Memory B cell (primary cell): ENCODE results near the gene OR7G1.

Experiments used
- ATAC-seq: fragments of 150-1000 bp; cut with Tn5 transposase; 2 replicates; pipeline ENCODE4 v1.10.0; 2021; ENCODE audit warnings: low read depth, mild to moderate bottlenecking, moderate library complexity
- DNase-seq, 2 donors: peaks; one replicate each; pipeline ENCODE4 v3.0.0; 2022; ENCODE audit warnings: low spot score in 2 of 2
- H3K27ac Mint-ChIP-seq: one replicate; pipeline ENCODE4 v1.8.0; 2022; ENCODE audit warnings: mild to moderate bottlenecking, moderate library complexity, mixed read lengths
- H3K27me3 Mint-ChIP-seq: one replicate; pipeline ENCODE4 v1.8.0; 2022; ENCODE audit warnings: mixed read lengths
- H3K36me3 Mint-ChIP-seq: one replicate; pipeline ENCODE4 v1.8.0; 2022; ENCODE audit warnings: mild to moderate bottlenecking, mixed read lengths
- H3K4me1 Mint-ChIP-seq: one replicate; pipeline ENCODE4 v1.8.0; 2022; ENCODE audit warnings: mixed read lengths
- H3K4me3 Mint-ChIP-seq: one replicate; pipeline ENCODE4 v1.8.0; 2022; ENCODE audit warnings: mild to moderate bottlenecking, moderate library complexity, mixed read lengths
- H3K9me3 Mint-ChIP-seq: one replicate; pipeline ENCODE4 v1.8.0; 2022; ENCODE audit warnings: mixed read lengths

The OR7G1 gene, protein sequence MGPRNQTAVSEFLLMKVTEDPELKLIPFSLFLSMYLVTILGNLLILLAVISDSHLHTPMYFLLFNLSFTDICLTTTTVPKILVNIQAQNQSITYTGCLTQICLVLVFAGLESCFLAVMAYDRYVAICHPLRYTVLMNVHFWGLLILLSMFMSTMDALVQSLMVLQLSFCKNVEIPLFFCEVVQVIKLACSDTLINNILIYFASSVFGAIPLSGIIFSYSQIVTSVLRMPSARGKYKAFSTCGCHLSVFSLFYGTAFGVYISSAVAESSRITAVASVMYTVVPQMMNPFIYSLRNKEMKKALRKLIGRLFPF

DNA sequence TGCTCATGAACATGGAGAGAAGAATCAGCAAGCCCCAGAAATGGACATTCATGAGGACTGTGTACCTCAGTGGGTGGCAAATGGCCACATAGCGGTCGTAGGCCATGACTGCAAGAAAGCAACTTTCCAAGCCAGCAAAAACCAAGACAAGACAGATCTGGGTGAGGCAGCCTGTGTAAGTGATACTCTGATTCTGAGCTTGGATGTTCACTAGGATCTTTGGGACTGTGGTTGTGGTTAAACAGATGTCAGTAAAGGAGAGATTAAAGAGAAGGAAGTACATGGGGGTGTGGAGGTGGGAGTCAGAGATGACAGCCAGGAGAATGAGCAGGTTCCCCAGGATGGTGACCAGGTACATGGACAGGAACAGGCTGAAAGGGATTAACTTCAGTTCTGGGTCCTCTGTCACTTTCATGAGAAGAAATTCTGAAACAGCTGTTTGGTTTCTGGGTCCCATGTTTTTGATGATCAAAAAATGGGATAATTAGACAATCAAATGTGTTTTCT is at the start of gene OR7G1:
TSS of gene OR7G1 (minus strand) at position 457 of the 507 bp plus-strand sequence. CDS start at position 457, 0 bp downstream.
- Mint-ChIP-seq H3K4me3 (no peak within 1 kb of the TSS), H3K4me1 (no peaks in the 10 kb centered on the region), H3K36me3 (no peaks in the 10 kb centered on the region), H3K9me3 (no peaks in the 10 kb centered on the region), H3K27me3 (peaks cover 2% of the 10 kb centered on the region), H3K27ac (no peak within 1 kb of the TSS)
- ATAC-seq (no peak), DNase-seq (no peak)

DNA sequence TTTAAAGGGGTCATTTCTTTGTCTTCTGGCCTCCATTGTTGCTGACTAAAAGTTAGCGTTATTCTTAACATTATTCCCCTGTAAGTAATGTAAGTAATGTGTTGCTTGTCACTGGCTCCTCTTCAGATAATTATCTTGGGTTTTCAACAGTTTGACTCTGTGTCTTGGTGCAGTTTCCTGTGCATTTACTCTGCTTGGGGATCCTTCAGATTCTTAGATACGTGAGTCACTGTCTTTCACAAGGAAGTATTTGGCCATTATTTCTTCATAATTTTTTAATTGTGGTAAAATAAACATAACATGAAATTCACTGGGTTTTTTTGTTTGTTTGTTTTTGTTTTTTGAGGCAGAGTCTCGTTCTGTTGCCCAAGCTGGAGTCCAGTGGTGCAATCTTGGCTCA is 49.7 kb upstream of the OR7G1 start:
- H3K27me3 Mint-ChIP-seq: no peaks in the 10 kb centered on the region
- no peak for DNase-seq
- no peaks in the 10 kb centered on the region for H3K4me1 Mint-ChIP-seq
- H3K27ac Mint-ChIP-seq: no peak overlapping the region
- ATAC-seq: no peak
- H3K4me3 Mint-ChIP-seq: no peak overlapping the region
- peaks cover 59% of the 10 kb centered on the region for H3K36me3 Mint-ChIP-seq
- H3K9me3 Mint-ChIP-seq: peaks cover 4% of the 10 kb centered on the region

DNA sequence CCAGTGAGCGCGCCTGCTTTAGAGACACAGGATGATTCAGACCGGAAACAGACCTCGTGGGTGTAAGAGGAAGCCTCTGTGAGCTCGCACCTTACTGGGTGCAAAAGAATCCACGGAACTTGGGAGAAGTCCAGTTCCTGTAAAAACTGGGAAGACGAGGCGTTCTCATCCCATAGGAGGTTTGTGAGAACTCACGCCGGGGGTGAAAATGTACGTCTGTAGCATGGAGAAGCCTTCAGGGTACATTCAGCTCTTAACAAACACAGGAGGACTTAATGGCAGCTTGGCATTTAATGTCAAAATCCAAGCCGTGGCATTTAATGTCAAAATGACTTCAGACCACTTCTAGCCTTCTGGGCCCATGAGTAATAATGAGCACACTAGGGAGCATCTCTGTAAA is 45.9 kb upstream of the OR7G1 start:
- no peak overlapping the region for H3K27ac Mint-ChIP-seq
- DNase-seq (no peak), ATAC-seq (no peak)
- H3K9me3 Mint-ChIP-seq: peaks cover 5% of the 10 kb centered on the region
- H3K4me3 Mint-ChIP-seq: no peak overlapping the region
- peaks cover 77% of the 10 kb centered on the region for H3K36me3 Mint-ChIP-seq
- peaks cover 5% of the 10 kb centered on the region for H3K4me1 Mint-ChIP-seq
- no peaks in the 10 kb centered on the region for H3K27me3 Mint-ChIP-seq

DNA sequence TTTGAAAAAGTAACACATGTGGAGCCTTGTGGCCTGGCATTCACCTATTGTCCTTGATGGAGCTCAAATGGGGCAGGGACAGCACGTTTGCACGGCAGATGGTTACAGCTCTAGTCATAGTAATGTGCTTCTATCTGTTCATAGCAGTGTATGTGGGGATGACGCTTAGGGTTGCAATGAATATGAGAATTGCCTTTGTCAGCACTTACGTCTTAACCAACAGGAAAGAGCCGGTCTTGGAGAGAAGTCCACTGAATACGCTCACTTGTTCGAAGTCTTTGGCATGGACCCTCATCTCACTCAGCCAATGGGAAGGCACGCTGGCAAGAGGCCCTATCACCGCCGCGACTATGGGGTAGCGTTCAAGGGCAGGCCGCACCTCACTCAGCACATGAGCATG is 44.3 kb upstream of the OR7G1 start:
- Mint-ChIP-seq H3K4me1 (peaks cover 20% of the 10 kb centered on the region), H3K27me3 (no peaks in the 10 kb centered on the region), H3K4me3 (no peak overlapping the region), H3K9me3 (peaks cover 5% of the 10 kb centered on the region), H3K36me3 (peaks cover 80% of the 10 kb centered on the region), H3K27ac (no peak overlapping the region)
- no peak for DNase-seq
- ATAC-seq: no peak

DNA sequence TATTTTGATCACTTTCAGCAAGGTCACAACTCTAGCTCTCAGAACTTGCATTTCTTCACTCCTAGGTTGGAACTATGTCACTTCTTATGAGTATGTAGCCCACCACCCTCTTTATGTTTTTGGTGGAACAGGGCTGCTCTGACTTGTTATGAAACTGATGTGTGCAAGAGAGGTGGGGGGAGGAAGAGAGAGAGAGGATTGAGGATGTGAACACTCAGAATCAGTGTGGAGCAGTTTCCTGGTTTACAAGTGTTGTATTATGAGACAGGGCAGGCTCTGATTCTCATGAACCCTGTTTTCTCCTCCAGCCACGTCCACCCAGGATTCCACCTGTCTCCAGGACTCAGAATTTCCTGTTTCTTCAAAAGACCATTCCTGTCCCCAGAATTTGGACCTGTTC is 40.7 kb upstream of the OR7G1 start:
- no peak for DNase-seq
- Mint-ChIP-seq H3K36me3 (peaks cover 80% of the 10 kb centered on the region), H3K4me1 (peaks cover 34% of the 10 kb centered on the region), H3K9me3 (peaks cover 13% of the 10 kb centered on the region), H3K27ac (peak overlapping the region; percentile 8), H3K4me3 (peak overlapping the region; percentile 47), H3K27me3 (no peaks in the 10 kb centered on the region)
- no peak for ATAC-seq

DNA sequence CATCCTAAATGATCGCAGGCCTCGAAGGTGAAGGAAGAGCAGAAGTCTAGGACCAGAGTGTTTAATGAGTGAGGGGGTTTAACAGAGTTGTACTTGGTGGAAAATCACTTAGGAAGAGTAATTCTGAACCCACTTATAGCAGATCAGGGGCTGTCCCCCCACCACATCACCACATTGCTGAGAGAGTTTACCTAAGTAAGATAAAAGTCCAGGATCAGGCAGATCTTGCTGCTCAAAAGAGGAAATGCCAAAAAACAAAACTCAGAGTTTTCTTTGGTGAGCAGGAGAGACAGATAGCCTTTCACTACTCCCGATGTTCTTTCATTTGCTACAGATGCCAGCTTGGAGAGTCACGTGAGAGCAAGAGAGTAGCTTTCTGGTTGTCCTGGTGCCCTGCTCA is 40.0 kb upstream of the OR7G1 start:
- H3K27ac Mint-ChIP-seq: peak overlapping the region; percentile 8
- no peak for DNase-seq
- H3K4me3 Mint-ChIP-seq: no peak overlapping the region
- H3K36me3 Mint-ChIP-seq: peaks cover 78% of the 10 kb centered on the region
- no peaks in the 10 kb centered on the region for H3K27me3 Mint-ChIP-seq
- H3K4me1 Mint-ChIP-seq: peaks cover 37% of the 10 kb centered on the region
- peaks cover 13% of the 10 kb centered on the region for H3K9me3 Mint-ChIP-seq
- no peak for ATAC-seq

DNA sequence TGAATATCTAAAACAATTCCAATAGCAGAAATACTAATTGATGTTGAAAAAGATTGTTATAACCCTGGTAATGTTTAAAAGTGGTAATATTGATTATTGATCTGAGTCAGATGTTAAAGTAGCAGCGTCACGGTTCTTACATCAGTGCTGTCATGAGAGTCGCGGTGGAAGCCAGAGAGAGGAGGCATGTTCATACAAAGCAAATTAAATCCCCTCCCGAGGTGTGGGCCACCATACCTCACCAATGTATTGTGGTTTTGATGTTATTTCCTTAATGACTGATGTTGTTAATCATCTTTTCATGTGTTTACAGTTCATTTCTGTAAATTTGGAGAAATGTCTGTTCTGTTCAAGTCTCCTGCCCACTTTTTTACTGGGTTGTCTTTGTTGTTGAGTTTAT is 35.8 kb upstream of the OR7G1 start:
- Mint-ChIP-seq H3K9me3 (peaks cover 15% of the 10 kb centered on the region), H3K27me3 (no peaks in the 10 kb centered on the region), H3K27ac (no peak overlapping the region)

DNA sequence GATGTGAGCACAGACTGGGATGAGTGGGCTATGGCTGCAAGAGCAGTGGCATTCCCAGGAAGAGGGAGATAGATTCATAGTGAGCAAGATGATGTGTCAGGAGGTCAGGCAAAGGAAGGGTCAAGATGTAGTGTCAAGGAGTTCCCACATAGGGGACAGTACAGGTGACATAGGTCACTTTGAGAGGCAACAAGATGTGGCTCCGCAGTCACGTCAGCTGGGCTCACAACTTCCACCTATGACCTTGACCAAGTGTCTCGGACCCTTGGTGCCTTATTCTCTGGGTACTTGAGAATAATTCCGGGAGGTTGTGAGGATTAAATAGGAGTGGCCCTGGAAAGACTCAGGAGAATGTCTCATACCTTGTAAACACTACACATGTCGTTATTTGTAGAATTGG is 35.1 kb upstream of the OR7G1 start:
- H3K36me3 Mint-ChIP-seq: peaks cover 66% of the 10 kb centered on the region
- no peak overlapping the region for H3K4me3 Mint-ChIP-seq
- H3K27ac Mint-ChIP-seq: peak overlapping the region; percentile 48

More for the DNA sequence above, 35.8 kb upstream of the OR7G1 start:
- no peak for ATAC-seq
- H3K4me3 Mint-ChIP-seq: no peak overlapping the region
- peaks cover 51% of the 10 kb centered on the region for H3K4me1 Mint-ChIP-seq
- DNase-seq: no peak
- peaks cover 71% of the 10 kb centered on the region for H3K36me3 Mint-ChIP-seq

DNA sequence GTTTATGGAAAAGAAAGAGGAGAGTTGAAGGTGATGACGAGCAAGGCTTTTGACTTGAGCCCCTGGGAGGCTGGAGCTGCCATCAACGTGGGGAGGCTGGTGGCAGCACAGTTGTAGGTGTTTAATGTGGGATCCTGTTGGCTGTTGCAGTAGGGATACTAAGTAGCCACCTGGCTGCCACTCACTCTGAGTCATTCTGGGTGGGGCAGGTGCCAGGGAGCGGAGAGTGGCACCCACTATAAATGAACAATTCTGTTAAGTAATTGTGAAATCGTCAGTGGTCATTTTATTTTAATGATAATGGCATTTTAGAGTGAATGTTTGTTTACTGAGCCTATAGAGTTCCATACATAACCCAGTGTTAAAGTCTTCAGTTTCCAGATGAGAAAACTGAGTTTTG is 34.4 kb upstream of the OR7G1 start:
- Mint-ChIP-seq H3K27ac (no peak overlapping the region), H3K4me1 (peaks cover 38% of the 10 kb centered on the region), H3K36me3 (peaks cover 65% of the 10 kb centered on the region), H3K27me3 (no peaks in the 10 kb centered on the region), H3K9me3 (peaks cover 18% of the 10 kb centered on the region), H3K4me3 (no peak overlapping the region)
- no peak for DNase-seq
- ATAC-seq: no peak

More for the DNA sequence above, 35.1 kb upstream of the OR7G1 start:
- no peak for DNase-seq
- Mint-ChIP-seq H3K4me1 (peaks cover 45% of the 10 kb centered on the region), H3K9me3 (peaks cover 15% of the 10 kb centered on the region), H3K27me3 (no peaks in the 10 kb centered on the region)
- ATAC-seq: no peak

DNA sequence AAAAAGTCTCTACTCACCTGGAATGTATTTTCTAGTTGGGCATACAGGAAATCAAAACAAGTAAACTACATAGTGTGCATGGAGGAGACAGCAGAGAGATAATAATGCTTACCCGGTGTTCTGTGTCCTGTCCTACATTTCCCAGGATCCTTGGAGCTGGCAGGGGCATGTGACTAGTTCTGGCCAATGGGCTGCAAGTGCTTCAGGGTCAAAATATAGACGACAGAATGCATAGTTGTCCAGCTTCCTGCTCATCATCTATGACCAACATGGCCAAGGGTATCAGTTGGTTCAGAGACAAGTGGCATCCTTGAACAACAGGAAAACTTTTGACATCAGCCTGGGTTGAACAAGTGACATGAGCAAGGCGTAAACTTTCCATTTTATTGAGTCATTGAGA is 33.1 kb upstream of the OR7G1 start:
- Mint-ChIP-seq H3K4me3 (no peak overlapping the region), H3K36me3 (peaks cover 66% of the 10 kb centered on the region), H3K27ac (no peak overlapping the region), H3K4me1 (peaks cover 30% of the 10 kb centered on the region), H3K27me3 (no peaks in the 10 kb centered on the region), H3K9me3 (peaks cover 20% of the 10 kb centered on the region)
- ATAC-seq (no peak), DNase-seq (no peak)

DNA sequence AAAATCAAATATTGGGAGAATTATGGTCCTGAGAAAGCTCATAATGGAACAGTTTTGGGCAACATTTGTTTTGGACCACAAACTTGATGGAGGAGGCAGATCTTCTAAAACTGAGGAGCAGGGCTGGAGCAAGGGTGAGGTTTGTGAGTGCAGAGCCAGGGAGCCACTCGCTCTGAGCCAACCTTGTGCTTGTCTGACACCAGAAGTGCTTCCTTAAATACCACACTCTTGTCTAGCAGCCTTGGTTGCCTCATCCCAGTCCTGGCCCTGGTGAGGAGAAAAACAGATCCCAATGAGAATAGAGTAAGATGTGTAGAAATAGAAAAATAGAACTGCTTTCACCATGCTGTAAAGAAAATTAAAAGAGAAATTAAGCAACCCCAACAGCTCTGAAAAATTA is 31.3 kb upstream of the OR7G1 start:
- Mint-ChIP-seq H3K4me3 (no peak overlapping the region), H3K27me3 (no peaks in the 10 kb centered on the region), H3K9me3 (peaks cover 16% of the 10 kb centered on the region), H3K27ac (no peak overlapping the region), H3K36me3 (peaks cover 60% of the 10 kb centered on the region), H3K4me1 (peaks cover 26% of the 10 kb centered on the region)
- no peak for ATAC-seq
- no peak for DNase-seq

DNA sequence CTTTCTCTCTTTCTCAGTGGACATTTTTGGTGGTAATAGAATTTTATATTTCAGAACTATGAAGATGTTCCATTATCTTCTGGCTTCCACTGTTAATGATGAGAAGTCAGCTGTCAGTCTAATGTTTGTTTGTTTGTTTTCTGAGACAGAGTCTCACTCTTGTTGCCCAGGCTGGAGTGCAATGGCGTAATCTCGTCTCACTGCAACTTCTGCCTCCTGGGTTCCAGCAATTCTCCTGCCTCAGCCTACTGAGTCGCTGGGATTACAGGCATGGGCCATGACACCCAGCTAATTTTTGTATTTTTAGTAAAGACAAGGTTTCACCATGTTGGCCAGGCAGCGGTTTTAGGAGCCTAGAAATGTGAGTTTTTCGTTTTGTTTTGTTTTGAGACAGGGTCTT is 29.4 kb upstream of the OR7G1 start:
- Mint-ChIP-seq H3K9me3 (peaks cover 10% of the 10 kb centered on the region), H3K27me3 (no peaks in the 10 kb centered on the region), H3K36me3 (peaks cover 50% of the 10 kb centered on the region), H3K27ac (no peak overlapping the region), H3K4me3 (no peak overlapping the region), H3K4me1 (peaks cover 21% of the 10 kb centered on the region)
- ATAC-seq: no peak
- no peak for DNase-seq

DNA sequence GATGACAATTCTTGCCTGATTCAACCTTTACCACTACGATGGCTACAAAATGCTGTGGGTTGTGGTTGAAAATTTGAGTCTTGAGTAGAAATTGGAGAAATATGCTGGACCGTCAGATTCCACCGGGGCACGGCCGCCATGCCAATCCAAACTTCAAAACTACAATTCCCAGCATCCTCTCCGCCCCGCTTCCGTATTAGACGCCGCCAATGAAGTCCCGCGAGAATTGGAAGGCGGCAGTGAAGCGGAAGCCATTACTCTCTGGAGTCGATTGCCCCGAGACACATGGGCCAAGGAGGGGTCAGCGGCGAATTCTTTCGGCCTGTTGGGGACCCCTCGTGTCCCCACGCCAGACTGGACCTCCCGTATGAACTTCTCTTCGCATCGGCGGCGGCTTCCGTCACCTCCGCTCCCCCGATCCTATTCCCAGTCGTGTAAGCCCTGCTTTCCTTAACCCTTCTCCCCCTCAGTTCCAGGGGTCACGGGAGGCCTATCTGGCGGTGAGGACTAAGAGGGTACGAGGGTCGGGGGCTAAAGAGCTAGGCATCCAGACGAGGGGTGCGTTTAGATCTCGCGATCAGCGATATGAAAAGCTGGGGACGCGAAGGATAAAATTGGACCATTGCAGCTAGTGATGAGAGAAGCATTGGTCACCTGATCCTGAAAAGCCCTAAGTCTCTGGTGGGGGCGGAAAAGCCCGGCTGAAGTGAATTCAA is 24.8 kb upstream of the OR7G1 start, which contains the start of gene ZNF317:
TSS of gene ZNF317 (plus strand) at position 239 of the 716 bp plus-strand sequence. CDS start 15,620 bp downstream, outside the sequence.
- peak within 1 kb of the TSS; percentile 99 for H3K27ac Mint-ChIP-seq
- peaks cover 23% of the 10 kb centered on the region for H3K36me3 Mint-ChIP-seq
- DNase-seq (peak; percentile 79 to 87), ATAC-seq (peak; percentile 92)
- H3K9me3 Mint-ChIP-seq: peaks cover 7% of the 10 kb centered on the region
- peak within 1 kb of the TSS; percentile 99 for H3K4me3 Mint-ChIP-seq
- H3K4me1 Mint-ChIP-seq: peaks cover 15% of the 10 kb centered on the region
- H3K27me3 Mint-ChIP-seq: no peaks in the 10 kb centered on the region

DNA sequence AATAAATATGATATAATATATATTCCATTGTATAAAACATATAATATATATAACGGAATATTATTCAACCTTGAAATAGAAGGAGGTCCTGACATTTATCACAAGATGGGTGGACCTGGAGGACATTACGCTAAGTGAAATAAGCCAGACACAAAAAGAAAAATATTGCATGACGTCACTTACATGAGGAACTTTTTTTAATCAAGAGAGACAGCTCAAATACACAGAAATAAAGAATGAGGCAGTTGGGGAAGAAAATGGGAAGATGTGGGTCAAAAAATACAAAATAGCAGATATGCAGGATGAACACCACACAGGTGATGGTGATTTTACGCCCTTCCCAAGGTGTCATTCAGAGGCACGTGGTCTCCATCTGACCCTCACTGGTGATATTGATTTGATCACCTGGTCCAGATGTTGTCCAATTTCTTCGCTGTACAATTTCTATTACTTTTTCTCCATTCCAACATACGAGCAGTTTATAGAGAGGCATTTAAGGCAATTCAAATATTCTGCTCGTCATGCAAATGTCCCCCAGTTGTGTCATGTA is 24.1 kb upstream of the OR7G1 start:
- no peaks in the 10 kb centered on the region for H3K27me3 Mint-ChIP-seq
- peaks cover 15% of the 10 kb centered on the region for H3K4me1 Mint-ChIP-seq
- peak overlapping the region; percentile 99 for H3K27ac Mint-ChIP-seq

More for the DNA sequence above, 24.1 kb upstream of the OR7G1 start:
- H3K9me3 Mint-ChIP-seq: peaks cover 6% of the 10 kb centered on the region
- DNase-seq (no peak), ATAC-seq (peak; percentile 1)
- H3K4me3 Mint-ChIP-seq: peak overlapping the region; percentile 99
- H3K36me3 Mint-ChIP-seq: peaks cover 18% of the 10 kb centered on the region
